ENCODE results near the gene AGAP3. TPM values are rescaled to one million over a fixed set of nuclear protein-coding genes. Genes with fewer than 3 reads are reported as not detected.

Gene AGAP3
- total and polyA plus RNA-seq, 4 donors = 3.9 to 27.0 (median 17.6) TPM

DNA sequence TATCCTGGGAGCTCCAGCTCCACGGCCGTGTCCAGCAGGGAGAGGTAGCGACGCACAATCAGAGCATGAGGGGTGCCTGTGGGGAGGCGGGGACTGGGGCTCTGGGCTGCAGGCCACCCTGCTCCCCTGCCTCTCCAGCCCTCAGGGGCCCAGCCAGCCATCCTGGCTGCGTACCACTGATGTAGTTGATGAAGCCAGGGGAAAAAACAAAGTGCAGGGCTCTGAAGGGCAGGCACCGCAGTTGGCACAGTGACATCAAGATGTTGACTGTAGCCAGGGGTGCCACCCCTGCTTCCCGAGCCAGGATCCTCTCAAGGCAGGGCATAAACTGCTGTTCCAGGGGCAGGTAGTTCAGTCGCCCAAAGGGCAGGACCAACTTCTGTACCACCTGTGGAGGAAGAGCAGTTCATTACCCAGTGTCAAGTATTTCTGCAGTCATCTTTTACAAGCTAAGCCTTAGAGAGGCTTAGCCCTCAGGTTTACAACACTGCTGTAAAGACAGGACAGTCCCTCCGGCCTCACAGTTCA lies 8.5 kb upstream of the AGAP3 start:
- no peak for DNase-seq (ENCODE audit: low spot score)
- WGBS = 82% methylated on average over 10 of the region's 10 CpGs
- Histone ChIP-seq H3K9ac (ENCODE audit: low read depth in 1 of 2, low read length in 2 of 2) (no peak overlapping the region), H3K27me3 (ENCODE audit: control insufficient read depth in 4 of 4, insufficient read depth in 4 of 4, low read length in 3 of 4) (no peaks in the 10 kb centered on the region), H3K27ac (ENCODE audit: low read depth in 1 of 2, low read length in 2 of 2) (no peak overlapping the region), H3K9me3 (ENCODE audit: control insufficient read depth in 4 of 4, low read length in 3 of 4) (no peaks in the 10 kb centered on the region), H3K4me1 (ENCODE audit: control insufficient read depth in 4 of 4, insufficient read depth in 4 of 4, low read length in 3 of 4) (peaks cover 13 to 40% (median 28%) of the 10 kb centered on the region in 4 donors), H3K36me3 (ENCODE audit: control insufficient read depth in 4 of 4, insufficient read depth in 3 of 4, low read depth in 1 of 4, low read length in 3 of 4) (peaks cover 21 to 39% (median 25%) of the 10 kb centered on the region in 4 donors), H3K4me3 (ENCODE audit: low read depth in 1 of 3, low read length in 3 of 3) (no peak overlapping the region)
- TF ChIP-seq, protein P1, sequence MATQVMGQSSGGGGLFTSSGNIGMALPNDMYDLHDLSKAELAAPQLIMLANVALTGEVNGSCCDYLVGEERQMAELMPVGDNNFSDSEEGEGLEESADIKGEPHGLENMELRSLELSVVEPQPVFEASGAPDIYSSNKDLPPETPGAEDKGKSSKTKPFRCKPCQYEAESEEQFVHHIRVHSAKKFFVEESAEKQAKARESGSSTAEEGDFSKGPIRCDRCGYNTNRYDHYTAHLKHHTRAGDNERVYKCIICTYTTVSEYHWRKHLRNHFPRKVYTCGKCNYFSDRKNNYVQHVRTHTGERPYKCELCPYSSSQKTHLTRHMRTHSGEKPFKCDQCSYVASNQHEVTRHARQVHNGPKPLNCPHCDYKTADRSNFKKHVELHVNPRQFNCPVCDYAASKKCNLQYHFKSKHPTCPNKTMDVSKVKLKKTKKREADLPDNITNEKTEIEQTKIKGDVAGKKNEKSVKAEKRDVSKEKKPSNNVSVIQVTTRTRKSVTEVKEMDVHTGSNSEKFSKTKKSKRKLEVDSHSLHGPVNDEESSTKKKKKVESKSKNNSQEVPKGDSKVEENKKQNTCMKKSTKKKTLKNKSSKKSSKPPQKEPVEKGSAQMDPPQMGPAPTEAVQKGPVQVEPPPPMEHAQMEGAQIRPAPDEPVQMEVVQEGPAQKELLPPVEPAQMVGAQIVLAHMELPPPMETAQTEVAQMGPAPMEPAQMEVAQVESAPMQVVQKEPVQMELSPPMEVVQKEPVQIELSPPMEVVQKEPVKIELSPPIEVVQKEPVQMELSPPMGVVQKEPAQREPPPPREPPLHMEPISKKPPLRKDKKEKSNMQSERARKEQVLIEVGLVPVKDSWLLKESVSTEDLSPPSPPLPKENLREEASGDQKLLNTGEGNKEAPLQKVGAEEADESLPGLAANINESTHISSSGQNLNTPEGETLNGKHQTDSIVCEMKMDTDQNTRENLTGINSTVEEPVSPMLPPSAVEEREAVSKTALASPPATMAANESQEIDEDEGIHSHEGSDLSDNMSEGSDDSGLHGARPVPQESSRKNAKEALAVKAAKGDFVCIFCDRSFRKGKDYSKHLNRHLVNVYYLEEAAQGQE (IDR thresholded peaks at IDR 0.05) = no peak
- TF ChIP-seq, protein P2, sequence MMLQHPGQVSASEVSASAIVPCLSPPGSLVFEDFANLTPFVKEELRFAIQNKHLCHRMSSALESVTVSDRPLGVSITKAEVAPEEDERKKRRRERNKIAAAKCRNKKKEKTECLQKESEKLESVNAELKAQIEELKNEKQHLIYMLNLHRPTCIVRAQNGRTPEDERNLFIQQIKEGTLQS (IDR thresholded peaks at IDR 0.05) = no peak

DNA sequence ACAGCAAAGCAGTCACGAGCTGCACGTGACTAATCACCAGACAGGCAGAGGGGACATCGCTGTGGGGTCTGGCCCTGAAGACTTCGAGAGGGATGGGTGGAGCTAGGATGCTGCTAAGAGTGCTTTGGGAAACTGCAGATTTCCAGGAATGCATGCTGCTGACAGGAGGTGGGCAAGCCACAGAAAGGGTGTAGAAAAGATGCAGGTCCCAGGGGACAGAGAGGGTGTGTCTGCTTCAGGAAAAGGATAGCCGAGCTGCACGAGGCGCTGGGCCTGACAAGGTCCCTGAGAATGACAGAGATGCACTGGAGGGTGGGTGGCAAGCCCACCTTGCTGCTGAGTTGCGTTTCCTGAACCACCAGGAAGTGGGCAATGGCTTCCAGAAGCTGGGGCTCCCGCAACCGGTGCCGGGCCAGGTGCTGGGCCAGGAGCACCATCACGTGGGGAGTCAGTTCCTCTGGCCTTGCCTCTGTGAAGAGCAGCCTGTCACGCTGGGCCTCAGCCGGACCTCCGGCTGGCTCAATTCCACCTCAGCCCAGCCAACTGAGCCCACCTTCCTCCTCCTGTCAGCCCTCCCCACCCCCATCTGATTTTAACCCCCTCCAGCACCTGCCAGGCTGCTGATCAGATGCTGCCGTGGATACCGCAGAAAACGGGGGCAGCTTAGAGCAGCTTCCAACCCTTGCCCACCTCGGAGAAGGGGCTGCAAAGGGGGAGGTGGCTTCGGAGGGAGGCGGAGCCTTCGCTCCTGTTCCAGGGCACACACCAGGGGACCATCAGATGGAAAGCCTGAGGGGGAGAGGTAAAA lies 7.8 kb upstream of the AGAP3 start:
- Histone ChIP-seq H3K9me3 (ENCODE audit: control insufficient read depth in 4 of 4, low read length in 3 of 4) (no peaks in the 10 kb centered on the region), H3K4me1 (ENCODE audit: control insufficient read depth in 4 of 4, insufficient read depth in 4 of 4, low read length in 3 of 4) (peaks cover 13 to 40% (median 28%) of the 10 kb centered on the region in 4 donors), H3K27me3 (ENCODE audit: control insufficient read depth in 4 of 4, insufficient read depth in 4 of 4, low read length in 3 of 4) (no peaks in the 10 kb centered on the region), H3K27ac (ENCODE audit: low read depth in 1 of 2, low read length in 2 of 2) (no peak overlapping the region), H3K4me3 (ENCODE audit: low read depth in 1 of 3, low read length in 3 of 3) (no peak overlapping the region), H3K36me3 (ENCODE audit: control insufficient read depth in 4 of 4, insufficient read depth in 3 of 4, low read depth in 1 of 4, low read length in 3 of 4) (peaks cover 21 to 33% (median 23%) of the 10 kb centered on the region in 4 donors), H3K9ac (ENCODE audit: low read depth in 1 of 2, low read length in 2 of 2) (no peak overlapping the region)
- 67% methylated on average over 22 of the region's 22 CpGs for WGBS
- TF ChIP-seq HNF4G (IDR thresholded peaks at IDR 0.05) (no peak), SP1 (IDR thresholded peaks at IDR 0.05) (no peak), TAF1 (conservative IDR thresholded peaks at IDR 0.05) (no peak), RAD21 (IDR thresholded peaks at IDR 0.05) (no peak), FOXA2 (IDR thresholded peaks at IDR 0.05) (no peak), RXRA (IDR thresholded peaks at IDR 0.05) (no peak), GABPA (IDR thresholded peaks at IDR 0.05 in 1 of 2, conservative IDR thresholded peaks at IDR 0.05 in 1 of 2) (no peak), YY1 (IDR thresholded peaks at IDR 0.05) (no peak), EGR1 (IDR thresholded peaks at IDR 0.05; ENCODE audit: low read depth in 2 of 2) (no peak), JUND (IDR thresholded peaks at IDR 0.05) (no peak), FOXA1 (IDR thresholded peaks at IDR 0.05) (no peak), HNF4A (conservative IDR thresholded peaks at IDR 0.05) (no peak), NR2F2 (IDR thresholded peaks at IDR 0.05) (no peak)
- TF ChIP-seq, protein P2 (IDR thresholded peaks at IDR 0.05) = no peak
- TF ChIP-seq, protein P3, sequence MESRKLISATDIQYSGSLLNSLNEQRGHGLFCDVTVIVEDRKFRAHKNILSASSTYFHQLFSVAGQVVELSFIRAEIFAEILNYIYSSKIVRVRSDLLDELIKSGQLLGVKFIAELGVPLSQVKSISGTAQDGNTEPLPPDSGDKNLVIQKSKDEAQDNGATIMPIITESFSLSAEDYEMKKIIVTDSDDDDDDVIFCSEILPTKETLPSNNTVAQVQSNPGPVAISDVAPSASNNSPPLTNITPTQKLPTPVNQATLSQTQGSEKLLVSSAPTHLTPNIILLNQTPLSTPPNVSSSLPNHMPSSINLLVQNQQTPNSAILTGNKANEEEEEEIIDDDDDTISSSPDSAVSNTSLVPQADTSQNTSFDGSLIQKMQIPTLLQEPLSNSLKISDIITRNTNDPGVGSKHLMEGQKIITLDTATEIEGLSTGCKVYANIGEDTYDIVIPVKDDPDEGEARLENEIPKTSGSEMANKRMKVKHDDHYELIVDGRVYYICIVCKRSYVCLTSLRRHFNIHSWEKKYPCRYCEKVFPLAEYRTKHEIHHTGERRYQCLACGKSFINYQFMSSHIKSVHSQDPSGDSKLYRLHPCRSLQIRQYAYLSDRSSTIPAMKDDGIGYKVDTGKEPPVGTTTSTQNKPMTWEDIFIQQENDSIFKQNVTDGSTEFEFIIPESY (IDR thresholded peaks at IDR 0.05) = no peak
- TF ChIP-seq, protein P4, sequence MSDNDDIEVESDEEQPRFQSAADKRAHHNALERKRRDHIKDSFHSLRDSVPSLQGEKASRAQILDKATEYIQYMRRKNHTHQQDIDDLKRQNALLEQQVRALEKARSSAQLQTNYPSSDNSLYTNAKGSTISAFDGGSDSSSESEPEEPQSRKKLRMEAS (IDR thresholded peaks at IDR 0.05) = no peak
- TF ChIP-seq, protein P1 (IDR thresholded peaks at IDR 0.05) = no peak
- TF ChIP-seq, protein P5, sequence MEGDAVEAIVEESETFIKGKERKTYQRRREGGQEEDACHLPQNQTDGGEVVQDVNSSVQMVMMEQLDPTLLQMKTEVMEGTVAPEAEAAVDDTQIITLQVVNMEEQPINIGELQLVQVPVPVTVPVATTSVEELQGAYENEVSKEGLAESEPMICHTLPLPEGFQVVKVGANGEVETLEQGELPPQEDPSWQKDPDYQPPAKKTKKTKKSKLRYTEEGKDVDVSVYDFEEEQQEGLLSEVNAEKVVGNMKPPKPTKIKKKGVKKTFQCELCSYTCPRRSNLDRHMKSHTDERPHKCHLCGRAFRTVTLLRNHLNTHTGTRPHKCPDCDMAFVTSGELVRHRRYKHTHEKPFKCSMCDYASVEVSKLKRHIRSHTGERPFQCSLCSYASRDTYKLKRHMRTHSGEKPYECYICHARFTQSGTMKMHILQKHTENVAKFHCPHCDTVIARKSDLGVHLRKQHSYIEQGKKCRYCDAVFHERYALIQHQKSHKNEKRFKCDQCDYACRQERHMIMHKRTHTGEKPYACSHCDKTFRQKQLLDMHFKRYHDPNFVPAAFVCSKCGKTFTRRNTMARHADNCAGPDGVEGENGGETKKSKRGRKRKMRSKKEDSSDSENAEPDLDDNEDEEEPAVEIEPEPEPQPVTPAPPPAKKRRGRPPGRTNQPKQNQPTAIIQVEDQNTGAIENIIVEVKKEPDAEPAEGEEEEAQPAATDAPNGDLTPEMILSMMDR (IDR thresholded peaks at IDR 0.05; ENCODE audit: low read depth, low read length, missing input control) = no peak
- DNase-seq (ENCODE audit: low spot score) = no peak
